ENCODE data around the gene CENPH. TPM values are rescaled to one million over a fixed set of nuclear protein-coding genes. Genes with fewer than 3 reads are reported as not detected.

CENPH gene
- total and polyA plus RNA-seq, 2 of the 8 experiments (the other 6 are each of a cell fraction or from before 2014, with no cell fraction given): 69.0 to 82.8 TPM

GRCh38 chr5:69158039-69158438, 31.3 kb upstream of the CENPH start:
- DNase-seq (ENCODE audit: low read depth in 1 of 2, low spot score in 2 of 2): no peak
- no peak for FAIRE-seq
- H3K4me1 ChIP-seq (replicated peaks in 1 of 4; ENCODE audit: control insufficient read depth in 3 of 4, insufficient read depth in 4 of 4, low read length in 3 of 4): no peaks in the 10 kb centered on the region
- TF ChIP-seq SIN3A (conservative IDR thresholded peaks at IDR 0.05 in 1 of 2, IDR thresholded peaks at IDR 0.05 in 1 of 2; ENCODE audit: low read depth in 1 of 2, low read length in 2 of 2): no peak
- ChIA-PET POLR2A (ENCODE audit: partially characterized antibody) (interaction anchor here (1.0 to 1.5 kb wide), 2 partner anchors 32 to 35 kb away, joined by 3 to 4 read pairs; partner anchors contain the start of gene CENPH), CTCF (ENCODE audit: partially characterized antibody) (no interaction called here)
- H2BK15ac ChIP-seq (ENCODE audit: low read length): no peak overlapping the region
- no peaks in the 10 kb centered on the region for H4K20me1 ChIP-seq (replicated peaks in 1 of 2; ENCODE audit: control insufficient read depth in 1 of 2, insufficient read depth in 2 of 2, low read length in 2 of 2)
- no peaks in the 10 kb centered on the region for H3K36me3 ChIP-seq (ENCODE audit: control insufficient read depth in 2 of 4, insufficient read depth in 4 of 4, low read length in 3 of 4)
- no peaks in the 10 kb centered on the region for H3K79me1 ChIP-seq (ENCODE audit: low read depth, low read length)
- no peak overlapping the region for H2AFZ ChIP-seq (ENCODE audit: low read length)
- H2BK5ac ChIP-seq (ENCODE audit: low read depth, low read length): no peak overlapping the region
- no peak overlapping the region for H3K56ac ChIP-seq (replicated peaks; ENCODE audit: insufficient read length, low read depth, low read length)
- H2AK5ac ChIP-seq (ENCODE audit: low read depth, low read length): no peak overlapping the region
- no peaks in the 10 kb centered on the region for H3K27me3 ChIP-seq (replicated peaks in 1 of 4; ENCODE audit: control insufficient read depth in 3 of 4, extremely low read depth in 1 of 4, insufficient read depth in 3 of 4, low read length in 3 of 4)
- H3K23me2 ChIP-seq (ENCODE audit: low read depth, low read length): no peaks in the 10 kb centered on the region
- H3K9me3 ChIP-seq (ENCODE audit: insufficient read depth in 2 of 2, low read depth in 1 of 2, low read length in 1 of 2): no peaks in the 10 kb centered on the region
- no peak overlapping the region for H3K9ac ChIP-seq (replicated peaks in 1 of 4; ENCODE audit: extremely low read depth in 1 of 4, low read depth in 3 of 4, low read length in 3 of 4)
- no peak overlapping the region for H3K18ac ChIP-seq (ENCODE audit: extremely low read depth, low read length)
- H3K14ac ChIP-seq (ENCODE audit: insufficient read length): no peak overlapping the region
- 78% methylated on average over 3 of the region's 3 CpGs; no CpG with 5 or more reads in 1 of the 2 experiments for WGBS, 2 experiments (ENCODE audit: extremely low coverage in 1 of 2, insufficient coverage in 1 of 2, insufficient read length in 1 of 2, insufficient replicate concordance in 2 of 2, low coverage in 1 of 2, low lambda C conversion rate in 2 of 2, missing lambda C conversion rate in 1 of 2)
- H3K79me2 ChIP-seq (ENCODE audit: control insufficient read depth in 1 of 2, insufficient read depth in 2 of 2, low read length in 2 of 2): no peaks in the 10 kb centered on the region
- no peak overlapping the region for H3K27ac ChIP-seq (ENCODE audit: low read depth, low read length)
- H4K91ac ChIP-seq (replicated peaks; ENCODE audit: insufficient read length, low read length): no peak overlapping the region
- H3K4me3 ChIP-seq (ENCODE audit: extremely low read depth in 1 of 4, insufficient read depth in 2 of 4, low read depth in 3 of 4, low read length in 4 of 4): no peak overlapping the region
- H2BK120ac ChIP-seq (replicated peaks; ENCODE audit: low read depth, low read length): no peak overlapping the region
- no peak overlapping the region for H3K23ac ChIP-seq (ENCODE audit: insufficient read length)
- no peak overlapping the region for H4K8ac ChIP-seq (ENCODE audit: extremely low read depth, insufficient read depth, low read length)
- no peak overlapping the region for H4K5ac ChIP-seq (ENCODE audit: insufficient read length, low read depth, low read length)
- no peak overlapping the region for H3K4ac ChIP-seq (replicated peaks; ENCODE audit: insufficient read length, low read depth, low read length)
- no peak overlapping the region for H2BK12ac ChIP-seq (ENCODE audit: low read depth, low read length)
- no peak overlapping the region for H3K4me2 ChIP-seq (ENCODE audit: insufficient read depth in 1 of 2, low read depth in 2 of 2, low read length in 2 of 2)
- no peak overlapping the region for H2BK20ac ChIP-seq (ENCODE audit: low read length)

All from H1 (cell line).